Progenitor cell of endocrine pancreas (in vitro differentiated cells): ENCODE results near the gene SORCS2. TPM values are rescaled to one million over a fixed set of nuclear protein-coding genes. Genes with fewer than 3 reads are reported as not detected.

ENCODE experiments used
- DNase-seq: peaks from one replicate; pipeline ENCODE4 v3.0.0; 2021; ENCODE audit warnings: low spot score; ENCODE audit not compliant: unreplicated experiment
- H3K27ac Mint-ChIP-seq: 2 replicates; pipeline ENCODE4 v1.8.0; 2021; ENCODE audit warnings: mild to moderate bottlenecking, moderate library complexity, mixed read lengths
- H3K27me3 Mint-ChIP-seq: 2 replicates; pipeline ENCODE4 v1.8.0; 2021; ENCODE audit warnings: mixed read lengths
- H3K36me3 Mint-ChIP-seq: 2 replicates; pipeline ENCODE4 v1.8.0; 2022; ENCODE audit warnings: mixed read lengths; ENCODE audit not compliant: insufficient read depth
- H3K4me1 Mint-ChIP-seq: 2 replicates; pipeline ENCODE4 v1.8.0; 2021; ENCODE audit warnings: low read depth, mixed read lengths
- H3K4me3 Mint-ChIP-seq: 2 replicates; pipeline ENCODE4 v1.8.0; 2021; ENCODE audit warnings: low read depth, mild to moderate bottlenecking, moderate library complexity, mixed read lengths
- H3K9me3 Mint-ChIP-seq: 2 replicates; pipeline ENCODE4 v1.8.0; 2021; ENCODE audit warnings: low read depth, mixed read lengths
- CTCF ChIP-seq: fragments of 200-600 bp; sonication (generic); IDR thresholded peaks from one replicate; pipeline ENCODE4 v1.5.0; 2021; ENCODE audit warnings: antibody characterized with exemption, mild to moderate bottlenecking; ENCODE audit not compliant: unreplicated experiment
- total RNA-seq: library from RNA; stranded (reverse); gene quantifications from 2 replicates; pipeline ENCODE4 v1.2.1, GENCODE V29; 2021

The SORCS2 gene
- total RNA-seq, 1 donor from 2014 or later: 2.2 TPM

- no peaks in the 10 kb centered on the region for H3K36me3 Mint-ChIP-seq
- H3K27ac Mint-ChIP-seq: no peak overlapping the region
- no peaks in the 10 kb centered on the region for H3K4me1 Mint-ChIP-seq
- TF ChIP-seq CTCF: no peak
- peaks cover 52% of the 10 kb centered on the region for H3K27me3 Mint-ChIP-seq
- no peaks in the 10 kb centered on the region for H3K9me3 Mint-ChIP-seq
- H3K4me3 Mint-ChIP-seq: no peak overlapping the region
- DNase-seq: no peak
These were observed 524.8 kb downstream of the SORCS2 start for GRCh38 chr4:7717161-7717560.

- DNase-seq: no peak
- TF ChIP-seq CTCF: no peak
- H3K9me3 Mint-ChIP-seq: no peaks in the 10 kb centered on the region
- H3K27me3 Mint-ChIP-seq: peaks cover 54% of the 10 kb centered on the region
- no peak overlapping the region for H3K4me3 Mint-ChIP-seq
- no peak overlapping the region for H3K27ac Mint-ChIP-seq
- H3K36me3 Mint-ChIP-seq: no peaks in the 10 kb centered on the region
- H3K4me1 Mint-ChIP-seq: no peaks in the 10 kb centered on the region
These were observed 525.7 kb downstream of the SORCS2 start for GRCh38 chr4:7717946-7718490.

- Mint-ChIP-seq H3K27ac (no peak overlapping the region), H3K4me3 (no peak overlapping the region), H3K4me1 (no peaks in the 10 kb centered on the region), H3K9me3 (peaks cover 5% of the 10 kb centered on the region), H3K27me3 (peaks cover 54% of the 10 kb centered on the region), H3K36me3 (no peaks in the 10 kb centered on the region)
- peak; percentile 87 for DNase-seq
- TF ChIP-seq CTCF: peak; percentile 92
These were observed 527.2 kb downstream of the SORCS2 start for GRCh38 chr4:7719354-7720174.

GRCh38 chr4:7721984-7722551, 529.7 kb downstream of the SORCS2 start:
- Mint-ChIP-seq H3K27ac (no peak overlapping the region), H3K9me3 (peaks cover 5% of the 10 kb centered on the region), H3K4me3 (no peak overlapping the region), H3K27me3 (peaks cover 40% of the 10 kb centered on the region), H3K4me1 (no peaks in the 10 kb centered on the region), H3K36me3 (no peaks in the 10 kb centered on the region)
- no peak for DNase-seq
- no peak for TF ChIP-seq CTCF

- H3K36me3 Mint-ChIP-seq: no peaks in the 10 kb centered on the region
- TF ChIP-seq CTCF: no peak
- no peak overlapping the region for H3K27ac Mint-ChIP-seq
These were observed 530.5 kb downstream of the SORCS2 start for GRCh38 chr4:7722766-7723387.

More at GRCh38 chr4:7722766-7723387, 530.5 kb downstream of the SORCS2 start:
- no peaks in the 10 kb centered on the region for H3K4me1 Mint-ChIP-seq
- DNase-seq: no peak
- H3K27me3 Mint-ChIP-seq: peaks cover 32% of the 10 kb centered on the region
- no peak overlapping the region for H3K4me3 Mint-ChIP-seq
- H3K9me3 Mint-ChIP-seq: peaks cover 5% of the 10 kb centered on the region
